HG03139 (cell line): ENCODE measurements around the gene CEP128.

ENCODE experiments used
- ATAC-seq: cut with Tn5 transposase; IDR thresholded peaks from one replicate; pipeline ENCODE4 v1.9.1; 2021; ENCODE audit not compliant: unreplicated experiment

Gene CEP128

GRCh38 chr14:80941241-80942185 lies at the start of gene CEP128:
Gene CEP128 (minus strand): TSS chr14:80941738.
- ATAC-seq, result peak; percentile 97

DNA sequence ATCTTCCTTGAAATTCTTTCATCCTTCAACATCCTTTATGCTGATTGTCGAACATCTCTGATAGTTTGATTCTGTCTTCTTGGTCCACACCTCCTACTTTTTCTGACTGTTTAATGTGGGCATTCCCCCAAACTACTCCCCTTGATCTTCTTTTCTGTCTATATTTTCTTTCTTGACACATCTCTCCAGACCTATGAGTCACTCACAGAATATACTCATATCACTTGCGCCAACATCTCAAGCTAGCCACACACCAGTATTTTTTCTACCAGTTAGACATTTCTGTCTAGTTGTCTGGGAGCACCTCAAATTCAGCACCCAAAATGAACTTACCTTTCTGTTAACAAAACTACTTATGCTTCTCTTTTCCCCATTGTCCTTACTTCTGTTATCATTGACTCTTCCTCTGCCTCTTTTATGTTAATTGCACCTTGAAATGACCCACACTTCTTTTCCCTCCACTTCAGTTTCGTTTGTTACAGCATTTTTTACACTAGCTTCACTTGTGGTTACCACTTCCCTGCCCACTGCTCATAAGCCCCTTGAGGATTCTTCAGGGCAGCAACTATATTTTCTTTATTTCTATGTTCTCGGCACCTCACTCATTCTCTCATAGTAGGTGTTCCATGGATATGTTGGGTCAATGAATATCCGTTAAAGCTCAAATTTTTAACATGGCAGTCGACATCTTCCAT lies 47.3 kb upstream of the CEP128 start:
- peak; percentile 49 for ATAC-seq

GRCh38 chr14:80988192-80988591 lies 46.7 kb upstream of the CEP128 start:
- no peak for ATAC-seq

GRCh38 chr14:80987235-80988032 lies 45.9 kb upstream of the CEP128 start:
- ATAC-seq, result peak; percentile 57

DNA sequence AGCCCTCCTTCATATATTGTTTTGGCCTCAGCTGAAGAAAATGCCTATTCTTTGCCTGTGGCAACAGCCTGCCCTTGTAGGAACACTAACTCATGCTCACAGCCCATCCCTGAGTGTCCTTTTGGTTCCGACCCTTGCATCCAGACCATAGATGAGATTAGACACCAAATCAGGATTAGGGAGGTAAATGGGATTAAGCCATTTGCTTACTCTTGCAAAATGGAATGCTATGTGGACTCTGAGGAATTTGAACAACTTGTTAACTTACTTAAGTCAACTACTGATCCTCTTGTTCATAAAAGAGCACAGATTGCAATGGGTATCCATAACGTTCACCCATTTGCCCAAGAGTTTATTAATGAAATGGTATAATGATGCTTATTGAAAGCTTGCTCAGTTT lies 41.2 kb upstream of the CEP128 start:
- ATAC-seq, result no peak

- ATAC-seq, result no peak
Measured at GRCh38 chr14:80981673-80982072, 40.1 kb upstream of the CEP128 start.

GRCh38 chr14:80981156-80981555 lies 39.6 kb upstream of the CEP128 start:
- ATAC-seq, result no peak

DNA sequence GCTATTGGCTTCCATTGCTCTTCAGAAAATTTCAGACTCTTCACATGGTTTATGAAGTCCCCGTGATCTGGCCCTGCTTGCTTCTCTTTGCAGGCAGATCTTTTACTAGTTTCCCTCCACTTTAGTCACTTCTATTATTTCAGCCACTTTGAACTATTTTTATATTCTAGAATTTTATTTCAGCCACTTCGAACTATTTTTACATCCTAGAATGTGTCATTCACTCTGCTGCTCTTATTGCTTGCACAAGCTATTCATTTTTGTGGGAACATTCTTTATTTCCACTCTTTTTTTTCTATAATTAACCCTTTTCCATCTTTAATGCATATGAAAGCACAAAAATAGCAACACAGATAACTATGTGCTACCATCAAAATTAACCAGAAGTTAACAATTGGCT lies 38.4 kb upstream of the CEP128 start:
- ATAC-seq, result no peak

GRCh38 chr14:80978403-80978802 lies 36.9 kb upstream of the CEP128 start:
- no peak for ATAC-seq

DNA sequence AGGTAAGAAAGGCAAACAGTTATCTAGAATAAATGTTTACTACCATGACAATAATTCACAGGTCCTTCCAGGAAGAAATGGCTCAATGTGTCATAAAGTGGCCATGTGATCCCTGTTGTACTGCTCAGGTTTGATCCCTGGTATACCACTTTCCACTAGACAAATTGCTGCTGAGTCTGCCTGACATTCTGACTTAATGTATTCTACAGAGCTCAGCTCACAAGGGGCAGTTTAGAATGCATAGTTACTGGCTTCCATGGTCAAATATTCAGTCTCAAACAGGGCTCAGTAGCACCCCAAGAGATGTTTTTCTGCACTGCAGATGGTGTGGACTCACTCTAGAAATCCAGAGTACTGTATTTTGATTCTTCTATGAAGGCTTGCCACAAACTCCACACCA lies 35.7 kb upstream of the CEP128 start:
- peak; percentile 75 for ATAC-seq

GRCh38 chr14:80974679-80975078 lies 33.1 kb upstream of the CEP128 start:
- no peak for ATAC-seq

DNA sequence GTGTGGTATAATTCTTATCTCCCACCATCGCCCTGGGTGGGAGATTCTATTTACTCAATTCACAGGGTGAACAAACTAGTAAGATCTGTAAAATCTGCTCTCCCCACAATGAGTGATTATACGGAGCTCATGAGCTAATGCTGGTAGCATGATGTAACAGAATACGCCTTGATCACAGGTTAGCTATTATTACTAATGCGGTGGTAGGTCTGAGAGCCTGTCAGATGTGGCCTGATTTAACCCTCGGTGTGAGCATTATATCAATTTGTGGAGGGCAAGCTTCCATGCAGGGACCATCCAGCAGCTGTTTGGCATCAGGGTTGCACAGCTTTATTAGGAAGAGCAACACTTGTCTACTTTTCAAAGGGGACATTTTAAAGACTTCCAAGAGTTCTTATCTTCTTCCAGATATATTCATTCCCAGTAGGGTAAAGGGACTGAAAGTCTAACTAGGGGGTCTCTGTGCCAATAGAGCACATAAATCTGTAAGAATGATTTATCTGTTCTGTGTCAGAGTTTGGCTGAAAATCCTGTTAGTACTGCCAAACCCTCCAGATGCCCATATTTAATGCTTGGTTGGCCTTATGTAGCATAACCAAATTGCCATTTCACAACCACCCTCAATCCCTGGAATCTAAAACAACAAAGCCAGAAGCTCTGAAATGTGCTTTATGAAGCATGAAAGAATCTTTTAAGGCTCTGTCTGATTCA lies 32.5 kb upstream of the CEP128 start:
- no peak for ATAC-seq

DNA sequence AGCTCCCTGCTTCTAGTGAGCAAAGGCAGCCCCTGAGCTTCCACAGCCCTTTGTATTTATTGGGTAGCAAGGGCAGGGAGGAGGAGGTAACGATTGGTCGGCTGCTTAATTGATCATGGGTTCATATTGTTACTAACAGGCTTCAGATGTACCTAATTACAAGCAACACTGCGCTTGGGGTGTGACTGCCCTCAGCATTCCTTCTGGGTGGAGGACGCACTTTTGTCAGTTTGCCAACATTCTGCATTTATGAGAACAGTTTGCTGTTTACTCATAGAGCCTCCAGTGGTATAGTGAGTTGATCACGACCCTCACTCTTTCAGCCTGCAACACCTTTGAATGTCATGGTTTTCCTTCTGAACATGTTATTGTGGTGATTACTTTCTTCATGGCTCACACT lies 23.5 kb upstream of the CEP128 start:
- no peak for ATAC-seq

DNA sequence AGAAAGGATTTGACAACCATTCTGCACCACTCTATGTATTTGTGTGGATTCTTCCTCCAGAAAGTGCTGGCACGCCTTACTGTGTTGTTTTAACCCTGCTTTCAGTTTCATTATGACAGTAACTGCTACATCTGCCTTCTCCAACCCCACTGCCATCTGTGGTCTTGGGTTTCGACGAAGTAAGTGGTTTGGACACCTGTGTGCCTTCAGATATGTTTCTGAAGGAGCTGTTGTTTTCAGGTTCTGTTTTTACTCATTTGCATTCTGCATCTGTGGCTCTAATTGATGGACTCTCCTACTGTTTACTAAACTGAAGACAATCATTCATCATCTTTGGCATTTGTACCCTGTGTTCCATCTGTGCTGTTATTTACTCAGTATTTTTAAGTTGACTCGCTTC lies 18.0 kb upstream of the CEP128 start:
- peak; percentile 99 for ATAC-seq

DNA sequence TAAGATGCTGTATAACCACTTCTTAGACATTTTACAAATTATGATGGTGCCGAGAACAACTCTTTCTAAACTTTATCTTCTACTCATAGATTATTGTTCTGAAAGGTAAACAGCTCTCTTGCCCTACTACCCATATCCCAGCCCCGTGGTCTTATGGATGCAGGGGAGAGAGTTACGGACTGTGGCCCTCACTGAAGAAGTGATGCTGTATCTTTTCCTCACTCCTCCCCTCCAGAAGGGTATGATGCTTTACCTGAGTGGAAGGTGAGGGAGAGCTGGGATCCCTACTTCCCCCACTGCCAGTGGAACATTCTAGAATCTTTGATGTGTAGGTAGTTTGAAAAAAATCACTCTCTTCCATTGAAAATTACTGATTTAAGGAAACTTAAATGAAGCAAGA lies 17.4 kb upstream of the CEP128 start:
- ATAC-seq, result no peak

DNA sequence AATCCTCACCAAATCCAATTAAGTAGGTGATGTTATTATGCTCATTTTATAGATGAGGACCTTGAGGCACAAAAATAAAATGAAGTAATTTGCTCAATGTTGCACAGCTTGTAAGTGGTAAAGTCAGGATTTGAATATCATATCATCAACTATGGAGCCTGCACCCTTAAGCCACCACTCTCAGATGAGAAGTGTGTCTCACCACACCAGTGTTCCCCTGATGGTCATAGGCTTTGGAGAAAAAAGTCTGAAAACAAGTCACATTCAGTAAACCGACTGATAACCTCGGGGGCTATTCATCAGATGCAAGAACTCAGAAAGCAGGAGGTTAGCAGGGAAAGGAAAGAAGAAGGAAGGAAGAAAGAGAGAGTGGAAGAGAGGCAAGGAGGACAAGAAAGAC lies 16.7 kb upstream of the CEP128 start:
- ATAC-seq, result no peak

DNA sequence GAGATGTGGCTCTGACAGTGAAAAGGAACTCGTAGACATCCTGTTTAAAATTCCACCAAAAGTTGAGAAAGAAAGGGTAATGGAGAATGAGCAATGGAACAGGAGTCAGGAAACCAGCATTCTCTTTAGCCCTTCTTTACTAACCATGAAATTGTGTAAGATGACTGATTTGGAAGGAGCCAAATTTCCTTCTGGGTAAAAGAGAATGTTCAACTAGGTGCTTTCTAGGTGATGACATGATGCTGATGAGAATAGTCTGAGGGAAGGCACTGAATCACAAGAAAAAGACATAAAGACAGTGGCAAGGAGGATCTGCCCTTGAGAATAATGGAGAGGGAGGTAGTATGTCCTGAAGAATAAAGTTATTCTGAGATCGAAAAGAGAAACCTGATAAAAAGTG lies 16.1 kb upstream of the CEP128 start:
- ATAC-seq, result no peak

DNA sequence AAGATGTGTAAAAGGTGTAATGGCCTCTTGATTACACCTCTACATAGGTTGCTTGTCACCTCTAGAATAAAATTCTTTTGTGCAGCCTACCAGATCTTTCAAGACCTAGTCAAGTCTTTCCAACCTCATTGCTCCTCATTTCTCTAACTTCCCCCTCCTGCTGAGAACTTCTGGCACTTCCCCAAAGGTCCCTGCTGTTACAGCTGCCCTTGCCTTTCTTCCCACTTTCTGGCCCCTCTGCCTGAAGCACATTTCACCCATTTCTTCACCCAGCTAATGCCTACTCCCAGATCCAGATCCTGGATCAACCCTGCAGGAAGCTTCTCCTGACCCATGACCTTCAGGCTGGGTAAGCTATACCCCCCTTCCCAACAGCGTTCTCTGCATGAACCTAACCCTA lies 15.4 kb upstream of the CEP128 start:
- ATAC-seq, result no peak

DNA sequence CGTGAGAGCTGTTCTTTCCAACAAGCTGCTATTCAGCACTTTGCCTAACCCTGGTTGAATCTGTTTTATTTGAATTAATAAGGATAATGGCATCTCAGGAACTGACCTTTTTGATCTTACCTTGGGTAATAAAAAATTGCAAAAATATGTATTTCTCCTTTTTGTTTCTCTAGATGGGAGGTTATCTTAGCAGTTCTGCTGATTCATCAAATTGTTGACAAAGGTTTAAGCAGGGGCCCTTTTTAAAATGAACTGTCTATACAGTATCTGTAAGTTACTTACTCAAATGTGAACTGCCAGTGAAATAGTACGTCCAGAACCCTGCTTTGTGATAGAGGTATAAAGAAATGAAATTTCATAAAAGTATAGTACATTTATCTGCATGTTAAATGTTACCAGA lies 14.6 kb upstream of the CEP128 start:
- ATAC-seq, result no peak

- ATAC-seq, result no peak
Measured at GRCh38 chr14:80955416-80955941, 13.9 kb upstream of the CEP128 start, which contains the start of gene TSHR. Gene TSHR (plus strand): TSS chr14:80955621. CDS start chr14:80955681, 60 bp downstream.
